ENCODE data around the gene FAM24B. TPM values are rescaled to one million over a fixed set of nuclear protein-coding genes. Genes with fewer than 3 reads are reported as not detected.

FAM24B gene
- total RNA-seq, 6 donors from 2014 or later, result 1.5 to 10.5 (median 3.4) TPM

DNA sequence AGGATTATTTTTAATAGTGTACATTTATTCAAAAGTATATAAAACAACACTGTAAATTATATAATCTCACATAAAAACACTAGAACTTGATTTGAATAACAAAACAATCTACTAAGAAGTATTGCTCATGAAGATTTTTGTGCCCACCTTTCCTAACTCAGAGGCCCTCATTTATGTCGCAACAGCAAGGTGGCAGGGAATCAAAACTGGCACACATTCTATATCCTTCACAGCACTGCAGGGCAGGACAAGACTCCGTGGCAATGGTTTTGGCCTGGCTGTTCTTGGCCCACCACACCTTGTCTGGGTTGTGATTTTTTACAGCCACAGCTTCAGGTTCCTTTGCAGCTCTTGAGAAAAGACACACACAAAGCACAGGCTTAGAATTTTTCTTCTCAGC, 30.3 kb downstream of the FAM24B start:
- Histone ChIP-seq H3K36me3 (peaks cover 0 to 12% (median 3%) of the 10 kb centered on the region in 4 donors), H3K9me3 (no peaks in the 10 kb centered on the region), H3K27ac (no peak overlapping the region), H3K4me1 (no peaks in the 10 kb centered on the region), H3K4me3 (no peak overlapping the region), H3K27me3 (no peaks in the 10 kb centered on the region)
- DNase-seq (no peak), ATAC-seq (ENCODE audit: low FRiP score in 2 of 2) (no peak)
- TF ChIP-seq POLR2AphosphoS5 (IDR thresholded peaks at IDR 0.05) (no peak), POLR2A (IDR thresholded peaks at IDR 0.05) (no peak), EP300 (IDR thresholded peaks at IDR 0.05) (no peak)
- TF ChIP-seq, protein P1, sequence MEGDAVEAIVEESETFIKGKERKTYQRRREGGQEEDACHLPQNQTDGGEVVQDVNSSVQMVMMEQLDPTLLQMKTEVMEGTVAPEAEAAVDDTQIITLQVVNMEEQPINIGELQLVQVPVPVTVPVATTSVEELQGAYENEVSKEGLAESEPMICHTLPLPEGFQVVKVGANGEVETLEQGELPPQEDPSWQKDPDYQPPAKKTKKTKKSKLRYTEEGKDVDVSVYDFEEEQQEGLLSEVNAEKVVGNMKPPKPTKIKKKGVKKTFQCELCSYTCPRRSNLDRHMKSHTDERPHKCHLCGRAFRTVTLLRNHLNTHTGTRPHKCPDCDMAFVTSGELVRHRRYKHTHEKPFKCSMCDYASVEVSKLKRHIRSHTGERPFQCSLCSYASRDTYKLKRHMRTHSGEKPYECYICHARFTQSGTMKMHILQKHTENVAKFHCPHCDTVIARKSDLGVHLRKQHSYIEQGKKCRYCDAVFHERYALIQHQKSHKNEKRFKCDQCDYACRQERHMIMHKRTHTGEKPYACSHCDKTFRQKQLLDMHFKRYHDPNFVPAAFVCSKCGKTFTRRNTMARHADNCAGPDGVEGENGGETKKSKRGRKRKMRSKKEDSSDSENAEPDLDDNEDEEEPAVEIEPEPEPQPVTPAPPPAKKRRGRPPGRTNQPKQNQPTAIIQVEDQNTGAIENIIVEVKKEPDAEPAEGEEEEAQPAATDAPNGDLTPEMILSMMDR (IDR thresholded peaks at IDR 0.05), result no peak
- WGBS, 2 donors, result 68 to 78% methylated on average over 2 of the region's 2 CpGs

DNA sequence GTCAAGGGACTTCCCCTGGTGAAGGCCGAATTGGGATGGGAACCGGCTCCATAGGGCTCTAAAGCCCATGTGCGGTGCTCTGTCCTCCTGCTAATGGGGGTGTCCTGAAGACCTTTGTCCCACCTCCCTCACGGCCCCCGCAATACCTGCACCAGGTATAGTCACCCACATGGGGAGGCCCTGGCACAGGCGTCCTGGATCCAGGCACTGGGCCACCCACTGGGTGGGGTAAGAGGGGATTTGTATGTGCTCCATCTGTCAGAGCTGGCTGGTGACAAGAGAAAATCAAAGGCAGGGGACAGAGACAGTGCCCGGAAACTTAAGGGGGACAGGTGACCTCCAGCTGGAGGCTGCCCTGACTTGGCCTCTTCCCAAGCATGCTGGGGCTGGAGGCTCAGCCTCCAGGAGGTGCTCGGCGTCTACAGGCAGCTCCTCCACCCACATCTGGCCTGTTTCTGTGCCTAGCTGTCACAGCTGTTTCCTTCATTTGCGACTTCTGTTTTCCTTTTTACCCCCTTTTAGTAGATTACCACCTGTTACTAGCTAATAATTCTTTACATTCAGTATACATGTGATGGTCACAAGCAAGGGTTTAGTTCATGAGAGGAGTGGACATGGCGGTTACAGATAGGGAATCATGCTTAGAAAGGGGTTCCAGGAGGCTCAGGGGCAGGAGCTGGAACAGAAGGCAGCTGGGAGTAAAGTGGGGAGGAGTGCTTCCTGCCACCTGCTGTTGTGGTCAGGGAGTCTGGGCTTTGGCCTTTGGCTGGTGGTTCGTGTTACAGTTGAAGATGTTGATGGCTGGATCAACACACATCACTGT, 31.4 kb downstream of the FAM24B start:
- peaks cover 0 to 2% (median 0%) of the 10 kb centered on the region in 4 donors for H3K9me3 ChIP-seq
- WGBS, 2 donors, result 82 to 85% methylated on average over 8 to 12 of the region's 12 CpGs
- H3K27ac ChIP-seq, result no peak overlapping the region
- ATAC-seq (ENCODE audit: low FRiP score in 2 of 2), result peak in 1 of 2 donors; percentile 16
- H3K36me3 ChIP-seq, result peaks cover 0 to 9% (median 3%) of the 10 kb centered on the region in 4 donors
- H3K4me3 ChIP-seq, result no peak overlapping the region
- no peaks in the 10 kb centered on the region for H3K27me3 ChIP-seq
- H3K4me1 ChIP-seq, result no peaks in the 10 kb centered on the region
- no peak for TF ChIP-seq EP300 (IDR thresholded peaks at IDR 0.05)
- TF ChIP-seq, protein P1 (IDR thresholded peaks at IDR 0.05), result no peak
- TF ChIP-seq POLR2AphosphoS5 (IDR thresholded peaks at IDR 0.05), result no peak
- TF ChIP-seq POLR2A (IDR thresholded peaks at IDR 0.05), result no peak
- peak in 1 of 2 donors; percentile 15 for DNase-seq

DNA sequence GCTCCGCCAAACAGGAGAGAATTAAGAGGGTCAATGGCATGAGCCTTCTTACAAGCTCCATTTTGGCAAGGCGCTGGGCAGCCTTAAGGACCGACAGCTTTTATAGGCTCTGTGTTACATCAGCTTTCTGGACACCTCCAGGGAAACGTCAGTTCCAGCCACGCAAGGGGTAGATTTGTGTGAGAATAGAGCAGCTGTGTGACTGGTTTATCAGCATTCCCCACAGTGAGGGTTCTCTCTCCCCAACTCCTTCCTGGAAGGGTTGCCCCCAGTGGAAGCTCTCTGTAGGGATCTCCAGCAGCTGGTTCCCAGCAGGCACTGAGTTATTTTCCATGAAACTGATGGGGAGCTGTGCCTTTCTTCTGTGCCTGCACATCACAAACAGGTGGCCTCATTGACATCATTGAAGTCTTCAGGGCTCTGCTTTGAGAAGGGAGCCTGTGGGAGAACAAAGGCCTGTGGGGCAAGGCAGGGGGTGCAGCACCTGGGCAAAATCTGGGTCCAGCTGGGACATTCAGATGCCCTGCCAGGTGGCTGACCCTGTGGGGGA, 33.5 kb downstream of the FAM24B start, which contains the start of gene CUZD1:
TSS of gene CUZD1 (minus strand) at position 75 of the 550 bp plus-strand sequence. CDS start at position 61, 14 bp downstream.
- Histone ChIP-seq H3K9me3 (peaks cover 0 to 3% (median 0%) of the 10 kb centered on the region in 4 donors), H3K27ac (no peak within 1 kb of the TSS), H3K4me1 (no peaks in the 10 kb centered on the region), H3K27me3 (no peaks in the 10 kb centered on the region), H3K36me3 (peaks cover 0 to 6% (median 3%) of the 10 kb centered on the region in 4 donors), H3K4me3 (no peak within 1 kb of the TSS)
- 83 to 93% methylated on average over 5 of the region's 5 CpGs for WGBS, 2 donors
- no peak for ATAC-seq (ENCODE audit: low FRiP score in 2 of 2)
- TF ChIP-seq EP300 (IDR thresholded peaks at IDR 0.05) (no peak), POLR2A (IDR thresholded peaks at IDR 0.05) (no peak), POLR2AphosphoS5 (IDR thresholded peaks at IDR 0.05) (no peak)
- TF ChIP-seq, protein P1 (IDR thresholded peaks at IDR 0.05), result no peak
- DNase-seq, result no peak

DNA sequence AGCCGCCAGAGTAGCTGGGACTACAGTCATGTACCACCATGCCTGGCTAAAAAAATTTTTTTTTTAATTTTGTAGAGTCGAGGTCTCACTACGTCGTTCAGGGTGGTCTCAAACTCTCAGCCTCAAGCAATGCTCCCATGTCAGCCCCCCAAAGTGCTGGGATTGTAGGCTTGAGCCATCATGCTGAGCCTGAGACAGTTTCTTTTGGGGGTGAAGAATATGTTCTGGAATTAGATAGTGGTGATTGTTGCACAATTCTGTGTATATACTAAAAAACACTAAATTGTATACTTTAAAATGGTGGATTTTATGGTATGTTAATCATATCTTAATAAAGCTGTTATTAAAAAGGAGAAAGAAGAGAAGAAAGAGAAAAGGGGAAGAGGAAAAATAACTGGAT, 35.2 kb downstream of the FAM24B start:
- DNase-seq (no peak), ATAC-seq (ENCODE audit: low FRiP score in 2 of 2) (no peak)
- Histone ChIP-seq H3K4me1 (no peaks in the 10 kb centered on the region), H3K36me3 (no peaks in the 10 kb centered on the region), H3K27ac (no peak overlapping the region), H3K27me3 (no peaks in the 10 kb centered on the region), H3K9me3 (peaks cover 0 to 3% (median 0%) of the 10 kb centered on the region in 4 donors), H3K4me3 (no peak overlapping the region)
- 97% methylated on average over 4 of the region's 4 CpGs for WGBS, 2 donors
- no peak for TF ChIP-seq POLR2A (IDR thresholded peaks at IDR 0.05)

DNA sequence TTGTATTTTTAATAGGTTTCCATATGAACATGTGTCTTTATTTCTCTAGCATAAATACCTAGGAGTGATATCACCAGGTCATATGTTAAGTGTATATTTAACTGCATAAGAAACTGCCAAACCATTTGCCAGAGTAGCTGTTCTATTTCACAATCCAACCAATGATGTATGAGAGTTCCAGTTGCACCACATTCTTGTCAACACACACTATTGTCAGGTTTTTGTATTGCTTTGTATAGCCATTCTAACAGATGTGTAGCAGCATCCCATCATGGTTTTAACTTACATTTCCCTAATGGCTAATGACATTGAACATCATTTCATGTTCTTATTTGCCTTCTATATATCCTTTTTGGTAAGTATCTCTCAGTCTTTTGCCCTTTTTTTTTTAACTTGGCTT, 37.8 kb downstream of the FAM24B start:
- no peaks in the 10 kb centered on the region for H3K27me3 ChIP-seq
- no peak overlapping the region for H3K4me3 ChIP-seq
- DNase-seq (no peak), ATAC-seq (ENCODE audit: low FRiP score in 2 of 2) (no peak)
- no peak overlapping the region for H3K27ac ChIP-seq
- H3K36me3 ChIP-seq, result peaks cover 0 to 7% (median 2%) of the 10 kb centered on the region in 4 donors
- TF ChIP-seq EP300 (IDR thresholded peaks at IDR 0.05), result no peak
- H3K9me3 ChIP-seq, result peaks cover 0 to 3% (median 0%) of the 10 kb centered on the region in 4 donors
- H3K4me1 ChIP-seq, result no peaks in the 10 kb centered on the region

Data from upper lobe of left lung (tissue), 6 donors.